Measurements from ENCODE around the gene NACAD.

NACAD gene

GRCh38 chr7:45073031-45073785 is 15.6 kb downstream of the NACAD start:
- no peak for DNase-seq

- DNase-seq, result no peak
Observed at GRCh38 chr7:45072131-45073030, 16.4 kb downstream of the NACAD start.

GRCh38 chr7:45071528-45071927 is 17.2 kb downstream of the NACAD start:
- no peak for DNase-seq

GRCh38 chr7:45070254-45070642 is 18.5 kb downstream of the NACAD start:
- no peak for DNase-seq

- no peak for DNase-seq
Observed at GRCh38 chr7:45069444-45070253, 19.1 kb downstream of the NACAD start.

- no peak for DNase-seq
Observed at GRCh38 chr7:45068236-45069023, 20.3 kb downstream of the NACAD start.

GRCh38 chr7:45067582-45067981 is 21.2 kb downstream of the NACAD start:
- DNase-seq, result no peak

GRCh38 chr7:45066409-45066808 is 22.4 kb downstream of the NACAD start:
- DNase-seq, result no peak

- no peak for DNase-seq
Observed at GRCh38 chr7:45065031-45065995, 23.5 kb downstream of the NACAD start.

- DNase-seq, result no peak
Observed at GRCh38 chr7:45064047-45064725, 24.6 kb downstream of the NACAD start.

GRCh38 chr7:45061806-45062425 is 26.9 kb downstream of the NACAD start:
- DNase-seq, result no peak

GRCh38 chr7:45061352-45061751 is 27.4 kb downstream of the NACAD start:
- DNase-seq, result no peak

GRCh38 chr7:45060295-45060694 is 28.5 kb downstream of the NACAD start:
- DNase-seq, result no peak

- DNase-seq, result no peak
Observed at GRCh38 chr7:45057878-45058277, 30.9 kb downstream of the NACAD start.

- no peak for DNase-seq
Observed at GRCh38 chr7:45055594-45056219, 33.1 kb downstream of the NACAD start.

- no peak for DNase-seq
Observed at GRCh38 chr7:45055016-45055415, 33.8 kb downstream of the NACAD start.

GRCh38 chr7:45054442-45054841 is 34.3 kb downstream of the NACAD start:
- DNase-seq, result no peak

- DNase-seq, result no peak
Observed at GRCh38 chr7:45053941-45054340, 34.8 kb downstream of the NACAD start.

- no peak for DNase-seq
Observed at GRCh38 chr7:45053401-45053800, 35.4 kb downstream of the NACAD start.

GRCh38 chr7:45052011-45052410 is 36.8 kb downstream of the NACAD start:
- DNase-seq, result no peak
